Lung microvascular endothelial cell (primary cell): ENCODE measurements around the gene P2RX4. TPM values are rescaled to one million over a fixed set of nuclear protein-coding genes. Genes with fewer than 3 reads are reported as not detected.
"Not testable (repeated sequence)": the region's sequence is repeated elsewhere in the genome, so short reads cannot be mapped to it uniquely, and the experiment has no call there.

Source experiments
- DNase-seq, 2 donors: peaks; one replicate each; pipeline versions ENCODE4 v3.0.0 to v3.0.0-alpha.2; 2010; ENCODE audit warnings: low read depth in 2 of 2
- total RNA-seq: library from RNA; depleted of rRNA; stranded (reverse); fragments of >200 nt; gene quantifications from 2 replicates; pipeline ENCODE4 v1.2.1, GENCODE V29; 2014

The P2RX4 gene
- total RNA-seq, 1 donor from 2014 or later = 127 TPM

- no peak for DNase-seq
Observed at GRCh38 chr12:121240484-121241101, 30.7 kb downstream of the P2RX4 start.

DNA sequence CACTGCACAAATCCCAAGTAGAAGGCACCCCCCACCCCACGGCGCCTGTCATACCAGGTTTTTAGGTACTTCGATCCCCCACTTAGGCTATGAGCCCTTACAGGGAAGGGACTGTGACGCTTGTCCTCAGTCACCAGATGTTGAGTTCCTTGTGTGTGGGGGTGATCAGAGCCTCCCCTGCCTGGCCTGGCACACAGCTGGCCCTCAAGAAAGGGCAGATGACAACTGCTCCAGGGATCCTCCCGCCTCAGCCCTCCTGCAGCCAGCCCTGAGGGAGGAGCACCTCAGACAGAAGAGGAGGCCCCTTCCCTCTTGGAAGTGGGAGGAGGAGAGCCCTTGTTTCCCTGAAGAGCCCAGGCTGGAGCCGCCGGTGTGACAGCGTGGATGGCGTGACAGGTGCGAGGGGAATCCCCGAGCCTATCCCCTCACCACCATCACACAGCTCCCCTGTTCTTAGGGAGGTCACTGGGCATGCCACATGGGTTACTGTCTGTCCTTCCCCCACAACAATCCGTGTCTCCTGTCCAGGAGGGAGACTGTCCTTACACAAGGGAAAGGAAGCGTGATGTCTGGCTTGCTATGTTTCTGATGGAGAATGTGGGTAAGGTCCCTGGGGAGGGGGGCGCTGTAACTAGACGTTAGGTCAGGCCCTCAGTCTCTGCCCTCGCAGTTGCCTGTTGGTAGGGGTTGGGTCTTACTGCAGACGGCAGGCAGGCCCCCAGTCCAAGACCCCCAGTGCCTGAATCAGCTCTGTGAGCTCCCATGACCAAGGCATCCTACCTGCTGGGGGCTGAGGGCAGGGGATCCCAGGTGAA, 31.4 kb downstream of the P2RX4 start:
- DNase-seq = no peak

GRCh38 chr12:121245031-121245430, 35.1 kb downstream of the P2RX4 start:
- no peak for DNase-seq

DNA sequence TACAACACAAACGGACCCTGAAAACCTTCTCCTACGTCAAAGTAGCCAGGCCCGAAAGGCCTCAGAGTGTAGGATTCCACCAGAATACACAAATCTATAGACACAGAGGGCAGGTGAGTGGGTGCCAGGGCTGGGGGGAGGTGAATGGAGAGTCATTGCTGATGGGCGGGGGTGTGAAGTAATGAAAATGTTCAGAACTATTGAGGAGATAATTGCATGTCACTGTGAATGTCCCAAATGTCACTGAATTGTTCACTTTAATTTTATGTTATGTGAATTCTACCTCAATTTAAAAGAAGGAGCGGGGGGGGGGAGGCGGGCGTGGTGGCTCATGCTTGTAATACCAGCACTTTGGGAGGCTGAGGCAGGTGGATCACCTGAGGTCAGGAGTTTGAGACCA, 36.0 kb downstream of the P2RX4 start:
- no peak for DNase-seq

DNA sequence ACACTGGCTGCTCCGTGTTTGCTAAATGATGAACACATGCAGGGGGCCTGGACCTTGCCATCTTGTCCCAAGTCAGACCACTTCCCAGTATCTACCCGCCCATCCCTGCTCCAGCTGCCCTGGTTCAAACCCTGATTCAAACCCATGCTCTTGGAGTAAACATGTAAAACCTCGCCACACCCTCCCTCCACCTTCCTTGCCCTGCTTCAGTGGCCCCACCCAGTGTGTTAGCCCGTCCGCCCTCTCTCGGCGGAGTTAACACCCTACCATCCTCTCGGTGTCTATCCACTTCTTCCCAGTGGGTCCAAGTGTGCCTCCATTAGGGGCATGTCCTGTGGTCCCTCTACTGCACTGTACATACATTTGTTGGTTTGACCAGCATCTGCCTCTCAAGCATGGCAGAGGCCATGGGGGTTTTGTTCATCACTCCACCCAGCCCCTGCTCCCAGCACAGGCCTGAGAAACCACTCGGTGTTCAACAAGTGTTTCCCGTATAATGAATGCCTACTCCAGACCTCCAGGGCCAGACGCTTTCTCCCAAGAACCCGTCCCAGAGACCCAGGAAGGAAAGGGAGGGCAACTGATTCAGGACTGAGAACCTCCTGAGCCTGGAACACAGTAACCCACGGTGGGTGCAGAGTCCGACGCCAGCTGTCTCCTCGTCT, 37.1 kb downstream of the P2RX4 start:
- no peak for DNase-seq

DNA sequence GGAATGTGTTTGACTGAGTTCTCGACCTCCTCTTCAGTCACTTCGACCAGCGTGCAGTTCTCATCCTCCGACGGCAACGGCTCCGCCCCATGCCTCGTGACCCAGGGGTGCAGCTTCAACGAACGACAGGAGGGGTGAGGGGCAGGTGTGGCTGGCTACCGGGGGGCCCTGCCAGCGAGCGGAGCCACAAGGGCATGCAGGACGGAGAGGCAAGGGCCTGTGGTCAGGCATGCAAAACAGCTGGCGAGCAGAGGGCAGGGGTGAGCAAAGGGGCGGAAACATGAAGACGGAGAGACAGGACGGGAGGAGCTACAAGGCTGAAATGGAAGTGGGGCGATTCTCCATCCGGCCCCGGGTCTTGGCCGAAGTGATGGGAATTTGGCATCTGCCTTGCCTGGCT, 38.7 kb downstream of the P2RX4 start:
- DNase-seq = no peak

- no peak for DNase-seq
Observed at GRCh38 chr12:121250359-121250758, 40.4 kb downstream of the P2RX4 start.

- no peak for DNase-seq
Observed at GRCh38 chr12:121251838-121252237, 41.9 kb downstream of the P2RX4 start.

- DNase-seq = no peak
Observed at GRCh38 chr12:121252712-121253345, 42.9 kb downstream of the P2RX4 start.

- no peak for DNase-seq
Observed at GRCh38 chr12:121253638-121254335, 43.9 kb downstream of the P2RX4 start.

DNA sequence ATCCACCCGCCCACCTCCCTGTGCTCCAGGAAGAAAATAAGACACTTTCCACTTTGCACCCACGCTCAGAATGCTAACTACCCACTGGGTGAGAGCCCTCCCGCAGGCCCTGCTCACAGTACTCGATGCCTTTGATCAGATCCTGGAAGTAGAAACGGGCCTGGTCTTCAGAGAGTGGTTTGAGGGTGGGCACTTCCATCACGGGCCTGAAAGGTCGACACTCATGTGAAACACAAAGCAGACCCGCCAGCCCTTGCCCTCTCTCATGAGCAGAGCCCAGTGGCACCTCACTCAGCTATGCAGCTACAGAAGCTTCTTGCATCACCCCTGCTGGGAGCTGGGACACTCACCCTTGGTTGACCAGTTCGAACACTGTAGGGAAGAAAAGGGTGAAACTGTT, 45.5 kb downstream of the P2RX4 start:
- DNase-seq = no peak

DNA sequence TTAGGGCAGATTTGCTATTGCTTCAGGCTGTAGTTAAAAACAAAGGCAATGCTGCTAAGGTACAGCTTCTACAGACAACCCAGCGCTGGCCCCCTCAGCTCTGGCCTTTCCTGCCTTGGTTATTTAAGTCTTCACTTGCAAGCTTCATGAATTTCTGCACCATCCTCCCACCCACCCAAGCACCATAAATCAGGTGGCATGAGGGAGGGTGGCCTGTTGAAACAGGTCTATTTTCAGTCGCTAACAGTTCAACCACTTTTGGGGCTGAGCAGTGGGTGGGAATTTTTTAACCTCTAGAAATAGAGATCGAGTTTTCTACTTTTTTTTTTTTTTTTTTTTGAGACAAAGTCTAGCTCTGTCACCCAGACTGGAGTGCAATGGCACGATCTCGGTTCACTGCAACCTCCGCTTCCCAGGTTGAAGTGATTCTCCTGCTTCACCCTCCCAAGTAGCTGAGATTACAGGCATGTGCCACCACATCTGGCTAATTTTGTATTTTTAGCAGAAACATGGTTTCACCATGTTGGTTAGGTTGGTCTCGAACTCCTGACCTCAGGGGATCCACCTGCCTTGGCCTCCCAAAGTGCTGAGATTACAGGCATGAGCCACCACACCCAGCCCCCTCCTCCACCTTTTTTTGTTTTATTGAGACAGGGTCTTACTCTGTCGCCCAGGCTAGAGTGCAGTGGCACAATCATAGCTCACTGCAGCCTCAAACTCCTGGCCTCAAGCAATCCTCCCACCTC, 47.9 kb downstream of the P2RX4 start:
- not testable (repeated sequence) for DNase-seq

DNA sequence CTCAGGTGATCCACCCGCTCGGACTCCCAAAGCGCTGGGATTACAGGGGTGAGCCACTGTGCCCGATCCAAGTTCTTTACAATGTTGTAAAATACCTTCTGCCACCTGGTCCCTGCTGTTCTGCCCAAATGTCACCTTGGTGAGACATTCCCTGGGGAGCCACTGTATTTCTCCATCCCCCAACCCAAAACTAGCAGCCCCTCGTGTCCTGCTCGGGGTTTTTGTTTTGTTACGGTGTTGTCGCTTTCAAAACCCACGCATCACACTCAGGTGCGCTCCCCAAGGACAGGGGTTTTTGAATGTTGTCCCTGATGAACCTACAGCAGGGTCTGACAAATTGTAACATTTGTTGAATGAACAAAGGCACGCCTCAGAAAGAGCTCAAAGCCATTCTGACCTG, 49.1 kb downstream of the P2RX4 start:
- no peak for DNase-seq

GRCh38 chr12:121260091-121260490, 50.2 kb downstream of the P2RX4 start:
- no peak for DNase-seq

- DNase-seq = no peak
Observed at GRCh38 chr12:121261398-121261797, 51.5 kb downstream of the P2RX4 start.

DNA sequence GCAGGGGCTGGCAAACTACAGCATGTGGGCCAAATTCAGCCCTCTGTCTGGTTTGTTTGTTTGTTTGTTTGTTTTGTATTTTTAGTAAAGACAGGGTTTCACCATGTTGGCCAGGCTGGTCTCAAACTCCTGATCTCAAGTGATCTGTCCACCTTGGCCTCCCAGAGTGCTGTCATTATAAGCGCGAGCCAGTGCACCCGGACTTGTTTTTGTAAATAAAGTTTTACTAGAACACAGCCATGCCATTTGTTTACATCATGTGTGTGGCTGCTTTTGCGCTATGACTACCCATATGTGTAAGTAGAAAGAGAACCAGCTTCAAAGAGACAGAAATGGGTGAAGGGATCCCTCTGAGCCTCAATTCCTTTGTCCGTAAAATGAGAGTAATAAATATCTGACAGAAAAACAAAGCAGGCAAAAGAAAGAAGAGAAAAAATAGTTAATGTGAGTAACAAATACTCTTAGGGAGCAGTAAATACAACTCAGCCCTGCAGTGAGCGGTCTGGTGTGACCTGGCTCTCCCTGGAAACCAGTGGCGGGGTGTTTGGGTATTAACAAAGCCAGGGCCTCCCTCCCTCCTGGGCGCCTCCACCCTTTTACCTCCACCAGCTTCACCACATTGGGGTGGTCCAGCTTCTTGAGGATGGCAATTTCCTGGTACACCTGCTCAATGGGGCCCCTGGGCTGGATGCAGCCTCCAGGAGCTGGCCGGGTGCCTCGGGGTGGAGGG, 53.4 kb downstream of the P2RX4 start:
- DNase-seq = no peak

DNA sequence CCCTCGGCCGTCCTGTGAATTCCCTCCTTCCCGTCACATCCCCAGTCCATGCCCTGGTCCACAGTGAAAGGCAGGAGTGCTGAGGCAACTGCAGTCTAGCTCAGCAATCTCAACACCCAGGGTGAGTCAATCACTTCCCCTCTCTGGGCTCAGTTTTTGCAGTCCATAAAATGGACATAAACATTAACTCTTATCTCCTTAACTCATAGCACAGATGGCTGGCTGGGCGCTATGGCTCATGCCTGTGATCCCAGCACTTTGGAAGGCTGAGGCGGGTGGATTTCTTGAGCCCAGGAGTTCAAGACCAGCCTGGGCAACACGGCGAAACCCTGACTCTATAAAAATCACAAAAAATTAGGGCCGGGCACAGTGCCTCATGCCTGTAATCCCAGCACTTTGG, 54.2 kb downstream of the P2RX4 start:
- DNase-seq = no peak

DNA sequence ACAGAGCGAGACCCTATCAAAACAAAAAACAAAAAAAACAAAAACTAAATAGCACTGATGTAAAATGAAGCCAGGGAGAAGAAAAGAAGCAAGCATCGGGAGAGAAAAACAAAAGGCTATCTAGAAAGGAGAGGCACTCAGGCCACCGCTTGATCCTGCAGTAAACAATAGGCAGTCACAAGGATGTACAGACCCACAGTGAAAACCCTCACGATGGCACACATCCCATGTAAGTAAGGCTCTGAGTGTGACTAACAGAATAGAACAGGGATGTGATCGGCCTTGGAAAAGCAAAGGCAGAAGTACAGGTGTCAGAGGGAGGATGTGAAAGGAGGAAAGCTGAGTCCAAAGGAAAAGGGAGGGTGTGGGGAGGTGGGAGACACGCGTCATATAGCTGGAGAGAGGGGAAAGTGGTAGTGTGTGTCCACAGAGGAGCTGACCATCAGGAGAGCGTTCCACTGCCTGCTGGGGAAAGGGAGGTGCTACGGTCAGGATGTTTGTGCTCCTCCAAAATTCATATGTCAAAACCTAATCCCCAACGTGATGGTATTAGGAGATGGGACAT, 55.1 kb downstream of the P2RX4 start:
- DNase-seq = no peak

DNA sequence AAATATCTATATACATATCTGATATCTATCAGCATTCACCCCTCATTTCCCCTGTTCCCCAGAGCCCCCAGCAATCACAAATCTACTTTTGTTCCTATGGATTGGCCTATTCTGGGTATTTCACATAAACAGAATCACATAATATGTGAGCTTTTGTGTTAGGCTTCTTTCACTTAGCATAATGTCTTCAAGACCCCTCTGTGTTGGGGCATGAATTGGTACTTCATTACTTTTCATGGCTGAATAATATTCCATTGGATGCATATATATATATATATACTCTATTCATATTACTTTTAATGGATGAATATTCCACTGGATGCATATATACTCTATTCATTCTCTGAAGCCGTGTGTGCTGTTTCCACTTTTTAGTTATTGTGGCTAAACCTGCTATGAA, 57.9 kb downstream of the P2RX4 start:
- DNase-seq = no peak

DNA sequence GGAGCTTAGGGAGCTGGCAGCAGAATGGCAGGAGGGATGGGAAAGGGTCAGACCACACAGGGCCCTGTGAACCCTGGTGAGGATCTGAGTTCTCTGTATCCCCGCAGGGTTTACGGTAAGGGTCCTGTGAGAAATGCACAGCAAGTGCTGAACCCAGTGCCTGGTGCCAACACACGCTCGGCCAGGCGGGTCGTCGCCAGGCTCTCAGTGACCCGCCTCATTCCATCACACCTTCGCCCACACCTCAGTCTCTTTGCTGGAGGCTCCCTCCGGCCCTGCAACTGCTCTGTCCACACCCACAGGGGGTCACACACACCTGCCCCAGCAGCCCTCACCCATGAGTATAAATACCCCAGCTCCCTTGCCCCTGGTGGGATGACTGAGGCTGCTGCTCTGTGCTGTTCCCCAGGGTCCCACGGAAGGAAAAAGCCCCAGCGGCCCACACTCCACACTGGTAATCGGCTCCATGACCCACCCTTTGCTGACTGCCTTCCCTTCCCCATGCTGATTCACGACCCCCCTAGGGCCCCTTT, 63.5 kb downstream of the P2RX4 start:
- DNase-seq = no peak
